CD14-positive monocyte (primary cell): ENCODE data around the gene MRPL36. TPM values are rescaled to one million over a fixed set of nuclear protein-coding genes. Genes with fewer than 3 reads are reported as not detected.

Experiments used
- DNase-seq, 3 donors: peaks; one replicate each; pipeline ENCODE4 v3.0.0-alpha.2; 2011 to 2022
- H2AFZ ChIP-seq: 2 replicates; pipeline ENCODE4 v1.6.0; 2012; ENCODE audit warnings: mild to moderate bottlenecking, low read depth, low read length, inconsistent platforms; ENCODE audit not compliant: insufficient read depth, poor library complexity, severe bottlenecking
- H3K27ac ChIP-seq, 2 donors: 1 replicate in 1 of 2; 2 replicates in 1 of 2; pipeline ENCODE4 v1.5.1; 2012 to 2013; ENCODE audit warnings: low read length in 2 of 2, control low read depth in 1 of 2, inconsistent platforms in 1 of 2, low read depth in 1 of 2, mild to moderate bottlenecking in 1 of 2
- H3K27me3 ChIP-seq, 2 donors: one replicate each; pipeline versions ENCODE4 v1.6.0 to v1.6.1; 2011 to 2013; ENCODE audit warnings: low read length in 2 of 2; ENCODE audit not compliant: control insufficient read depth in 2 of 2, insufficient read depth in 2 of 2
- H3K36me3 ChIP-seq, 2 donors: replicated peaks in 1 of 2; 1 replicate in 1 of 2; 2 replicates in 1 of 2; pipeline versions ENCODE4 v1.5.1 to v1.6.1; 2012 to 2013; ENCODE audit warnings: low read length in 2 of 2, control low read depth in 1 of 2, inconsistent platforms in 1 of 2, mild to moderate bottlenecking in 1 of 2; ENCODE audit not compliant: insufficient read depth in 2 of 2, control insufficient read depth in 1 of 2
- H3K4me1 ChIP-seq, 2 donors: 1 replicate in 1 of 2; 2 replicates in 1 of 2; pipeline versions ENCODE4 v1.5.1 to v1.6.1; 2012 to 2013; ENCODE audit warnings: low read length in 2 of 2, control low read depth in 1 of 2, inconsistent platforms in 1 of 2, mild to moderate bottlenecking in 1 of 2, moderate library complexity in 1 of 2; ENCODE audit not compliant: insufficient read depth in 2 of 2, control insufficient read depth in 1 of 2
- H3K4me2 ChIP-seq: replicated peaks from 2 replicates; pipeline ENCODE3; 2012; ENCODE audit warnings: low read length, moderate library complexity, mild to moderate bottlenecking; ENCODE audit not compliant: poor library complexity, severe bottlenecking; ENCODE audit errors: extremely low read depth
- H3K4me3 ChIP-seq, 3 experiments: fragments of 200-600 bp in 1 of 3; sonication (generic) in 1 of 3; replicated peaks in 1 of 3; 1 replicate in 2 of 3; 2 replicates in 1 of 3; pipeline ENCODE4 v1.5.1; 2011 to 2013; ENCODE audit warnings: low read length in 3 of 3, mild to moderate bottlenecking in 3 of 3, control low read depth in 2 of 3, low read depth in 2 of 3, inconsistent platforms in 1 of 3, moderate library complexity in 1 of 3
- H3K79me2 ChIP-seq: 2 replicates; pipeline ENCODE4 v1.6.0; 2012; ENCODE audit warnings: mild to moderate bottlenecking, control low read depth, inconsistent platforms, low read length, moderate library complexity; ENCODE audit not compliant: insufficient read depth
- H3K9ac ChIP-seq: 2 replicates; pipeline ENCODE4 v1.6.0; 2017; ENCODE audit warnings: low read length, mild to moderate bottlenecking; ENCODE audit not compliant: insufficient read depth, poor library complexity, severe bottlenecking
- H3K9me3 ChIP-seq, 2 donors: replicated peaks in 1 of 2; 1 replicate in 1 of 2; 2 replicates in 1 of 2; pipeline versions ENCODE4 v1.5.1 to v1.6.1; 2012 to 2013; ENCODE audit warnings: low read length in 2 of 2, control low read depth in 1 of 2; ENCODE audit not compliant: control insufficient read depth in 1 of 2, insufficient read depth in 1 of 2
- H4K20me1 ChIP-seq: 2 replicates; pipeline ENCODE4 v1.6.0; 2012; ENCODE audit warnings: mild to moderate bottlenecking, low read length, control low read depth, moderate library complexity; ENCODE audit not compliant: insufficient read depth
- H3K27ac Mint-ChIP-seq, 7 donors: one replicate each; pipeline ENCODE4 v1.8.0; 2020; ENCODE audit warnings: mild to moderate bottlenecking in 7 of 7, mixed read lengths in 7 of 7, moderate library complexity in 6 of 7, inconsistent platforms in 2 of 7
- H3K27me3 Mint-ChIP-seq, 3 donors: one replicate each; pipeline ENCODE4 v1.8.0; 2021 to 2022; ENCODE audit warnings: low read depth in 3 of 3, mild to moderate bottlenecking in 3 of 3, mixed read lengths in 3 of 3, moderate library complexity in 3 of 3, inconsistent platforms in 1 of 3
- H3K36me3 Mint-ChIP-seq, 2 donors: one replicate each; pipeline ENCODE4 v1.8.0; 2020; ENCODE audit warnings: mixed read lengths in 2 of 2, inconsistent platforms in 1 of 2, mild to moderate bottlenecking in 1 of 2
- H3K4me1 Mint-ChIP-seq: one replicate; pipeline ENCODE4 v1.8.0; 2020; ENCODE audit warnings: mild to moderate bottlenecking, mixed read lengths
- H3K4me3 Mint-ChIP-seq, 2 donors: one replicate each; pipeline ENCODE4 v1.8.0; 2020; ENCODE audit warnings: mild to moderate bottlenecking in 2 of 2, mixed read lengths in 2 of 2, moderate library complexity in 1 of 2
- H3K9me3 Mint-ChIP-seq, 7 donors: one replicate each; pipeline ENCODE4 v1.8.0; 2020 to 2022; ENCODE audit warnings: mixed read lengths in 7 of 7, mild to moderate bottlenecking in 6 of 7, moderate library complexity in 6 of 7, inconsistent platforms in 2 of 7
- WGBS: methylation state at CpG from one replicate; pipeline ENCODE4 v1.1.5; 2013; ENCODE audit warnings: missing lambda C conversion rate; ENCODE audit not compliant: insufficient coverage; 5-methylcytosine and 5-hydroxymethylcytosine counted together
- intact Hi-C, 2 donors: fragments of 100-400 bp; cut with micrococcal nuclease; formaldehyde crosslinking; loops; one replicate each; pipeline versions ENCODE4 v1.15.0 to v1.15.1; 2023
- polyA plus RNA-seq, 3 donors: library from polyadenylated mRNA; depleted of rRNA in 1 of 3; unstranded in 2 of 3; stranded (reverse) in 1 of 3; fragments of 300-500 nt in 2 of 3; fragments of >200 nt in 1 of 3; fragmentation: Illumina TruSeq in 2 of 3; gene quantifications; 1 replicate in 2 of 3; 2 replicates in 1 of 3; pipeline ENCODE4 v1.2.3, GENCODE V29; 2012 to 2021
- TF ChIP-seq, protein P1 (sequence below): fragments of 200-600 bp; IDR thresholded peaks from one replicate; pipeline ENCODE4 v1.8.0; 2022; ENCODE audit warnings: antibody characterized with exemption, mild to moderate bottlenecking

The MRPL36 gene
- polyA plus RNA-seq, 3 donors: 17.9 to 81.7 (median 65.9) TPM

DNA sequence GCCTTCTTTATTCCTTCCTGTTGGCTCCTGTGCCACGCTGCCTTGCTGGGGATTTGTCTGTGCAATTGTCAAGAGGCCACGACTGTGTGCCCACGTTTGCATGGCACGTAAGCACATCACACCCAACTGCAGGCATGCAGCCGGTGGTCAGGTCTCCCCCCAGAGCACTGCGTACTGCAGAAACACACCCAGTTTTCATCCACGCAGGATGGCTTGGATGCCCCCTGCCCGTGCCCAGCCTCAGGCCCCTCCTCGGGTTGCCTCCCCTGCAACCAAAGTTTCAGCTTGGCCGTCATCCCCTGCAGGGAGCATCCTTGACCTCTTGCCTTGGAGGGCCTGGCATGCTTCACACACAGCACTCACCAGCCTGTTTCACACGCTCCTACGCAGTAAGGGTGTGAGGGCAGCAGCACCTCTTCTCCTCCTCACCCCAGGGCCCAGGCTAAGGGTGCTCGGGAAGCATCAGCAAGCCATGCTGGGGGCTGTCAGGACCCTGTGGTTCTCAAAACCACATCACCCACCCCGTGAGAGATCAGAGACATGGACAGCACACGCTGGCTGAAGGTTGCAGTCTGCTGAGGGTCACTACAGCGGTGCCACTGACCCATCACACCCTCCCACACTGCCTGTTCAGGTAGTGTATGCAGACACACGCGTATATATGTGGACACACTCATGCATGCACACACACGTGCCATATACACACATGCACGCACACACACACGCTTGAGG, 3.1 kb downstream of the MRPL36 start:
- DNase-seq: no peak
- Histone ChIP-seq H2AFZ (no peak overlapping the region), H3K4me2 (no peak overlapping the region), H3K27ac (no peak overlapping the region), H4K20me1 (no peaks in the 10 kb centered on the region), H3K9me3 (no peaks in the 10 kb centered on the region), H3K27me3 (no peaks in the 10 kb centered on the region), H3K9ac (no peak overlapping the region), H3K79me2 (peaks cover 23% of the 10 kb centered on the region), H3K4me1 (peaks cover 13 to 27% of the 10 kb centered on the region in 2 donors), H3K36me3 (peaks cover 12 to 26% of the 10 kb centered on the region in 2 donors), H3K4me3 (no peak overlapping the region)
- TF ChIP-seq, protein P1, sequence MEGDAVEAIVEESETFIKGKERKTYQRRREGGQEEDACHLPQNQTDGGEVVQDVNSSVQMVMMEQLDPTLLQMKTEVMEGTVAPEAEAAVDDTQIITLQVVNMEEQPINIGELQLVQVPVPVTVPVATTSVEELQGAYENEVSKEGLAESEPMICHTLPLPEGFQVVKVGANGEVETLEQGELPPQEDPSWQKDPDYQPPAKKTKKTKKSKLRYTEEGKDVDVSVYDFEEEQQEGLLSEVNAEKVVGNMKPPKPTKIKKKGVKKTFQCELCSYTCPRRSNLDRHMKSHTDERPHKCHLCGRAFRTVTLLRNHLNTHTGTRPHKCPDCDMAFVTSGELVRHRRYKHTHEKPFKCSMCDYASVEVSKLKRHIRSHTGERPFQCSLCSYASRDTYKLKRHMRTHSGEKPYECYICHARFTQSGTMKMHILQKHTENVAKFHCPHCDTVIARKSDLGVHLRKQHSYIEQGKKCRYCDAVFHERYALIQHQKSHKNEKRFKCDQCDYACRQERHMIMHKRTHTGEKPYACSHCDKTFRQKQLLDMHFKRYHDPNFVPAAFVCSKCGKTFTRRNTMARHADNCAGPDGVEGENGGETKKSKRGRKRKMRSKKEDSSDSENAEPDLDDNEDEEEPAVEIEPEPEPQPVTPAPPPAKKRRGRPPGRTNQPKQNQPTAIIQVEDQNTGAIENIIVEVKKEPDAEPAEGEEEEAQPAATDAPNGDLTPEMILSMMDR: no peak
- Mint-ChIP-seq H3K9me3 (peaks cover 0 to 2% (median 0%) of the 10 kb centered on the region in 7 donors), H3K4me1 (peaks cover 36% of the 10 kb centered on the region), H3K36me3 (peaks cover 24 to 25% of the 10 kb centered on the region in 2 donors), H3K4me3 (no peak overlapping the region), H3K27ac (no peak overlapping the region), H3K27me3 (peaks cover 0 to 5% (median 2%) of the 10 kb centered on the region in 3 donors)
- intact Hi-C loops: loop anchor here (10.0 kb wide), 3 partner anchors 442 to 1182 kb away; partner anchors contain the start of genes CEP72 (in 1 of the 2) and CLPTM1L (in 1 of the 2)
- 92% methylated on average over 20 of the region's 21 CpGs for WGBS

DNA sequence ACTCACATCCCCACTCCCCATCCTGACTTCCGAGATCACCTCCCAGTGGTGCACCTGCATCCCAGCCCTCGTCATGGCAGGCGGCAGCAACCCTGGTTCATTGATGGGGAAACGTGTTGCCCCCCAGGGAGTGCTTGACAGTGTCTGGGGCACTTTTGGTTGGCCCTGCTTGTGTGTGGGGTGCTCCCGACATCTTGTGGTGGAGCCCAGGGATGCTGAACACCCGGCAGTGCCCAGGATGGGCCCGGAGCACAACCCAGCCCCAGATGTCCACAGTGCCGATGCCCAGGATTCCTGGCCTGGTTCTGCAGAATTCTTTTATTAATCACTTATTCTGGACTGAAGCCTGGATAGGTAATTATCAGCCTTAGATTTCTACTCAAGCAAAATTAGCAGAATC, 3.7 kb downstream of the MRPL36 start:
- Mint-ChIP-seq H3K9me3 (peaks cover 0 to 2% (median 0%) of the 10 kb centered on the region in 7 donors), H3K27ac (no peak overlapping the region), H3K27me3 (peaks cover 0 to 5% (median 2%) of the 10 kb centered on the region in 3 donors), H3K4me3 (no peak overlapping the region), H3K36me3 (peaks cover 24 to 25% of the 10 kb centered on the region in 2 donors), H3K4me1 (peaks cover 36% of the 10 kb centered on the region)
- H3K27me3 ChIP-seq: no peaks in the 10 kb centered on the region
- no peaks in the 10 kb centered on the region for H3K9me3 ChIP-seq
- TF ChIP-seq, protein P1: no peak
- H3K79me2 ChIP-seq: peaks cover 20% of the 10 kb centered on the region
- WGBS: 92% methylated on average over 5 of the region's 8 CpGs
- no peak overlapping the region for H3K4me3 ChIP-seq
- H3K27ac ChIP-seq: no peak overlapping the region
- no peak for DNase-seq
- no peak overlapping the region for H3K9ac ChIP-seq
- peaks cover 13 to 24% of the 10 kb centered on the region in 2 donors for H3K4me1 ChIP-seq
- H3K36me3 ChIP-seq: peaks cover 12 to 26% of the 10 kb centered on the region in 2 donors
- intact Hi-C loops: loop anchor here (10.0 kb wide), 3 partner anchors 441 to 1181 kb away; partner anchors contain the start of genes CEP72 (in 1 of the 2) and CLPTM1L (in 1 of the 2)
- H3K4me2 ChIP-seq: no peak overlapping the region
- no peaks in the 10 kb centered on the region for H4K20me1 ChIP-seq
- no peak overlapping the region for H2AFZ ChIP-seq
